Measurements from ENCODE around the gene PARK7. TPM values are rescaled to one million over a fixed set of nuclear protein-coding genes. Genes with fewer than 3 reads are reported as not detected.

The PARK7 gene
- total and polyA plus RNA-seq, 5 donors from 2014 or later = 150 to 527 (median 462) TPM

- DNase-seq (no peak), ATAC-seq (ENCODE audit: low read depth in 2 of 2) (no peak)
- H3K4me1 ChIP-seq (ENCODE audit: control insufficient read depth, insufficient read depth, low read length, poor library complexity, severe bottlenecking) = no peaks in the 10 kb centered on the region
- H3K9me3 ChIP-seq (ENCODE audit: control insufficient read depth in 2 of 2, low read length in 2 of 2) = no peaks in the 10 kb centered on the region
- H3K27me3 ChIP-seq (ENCODE audit: control insufficient read depth, insufficient read depth, low read length) = no peaks in the 10 kb centered on the region
- no peak overlapping the region for H3K27ac Mint-ChIP-seq
- H3K9me3 Mint-ChIP-seq = no peaks in the 10 kb centered on the region
- peaks cover 18% of the 10 kb centered on the region for H3K36me3 Mint-ChIP-seq
- peaks cover 0 to 6% (median 3%) of the 10 kb centered on the region in 4 donors for H3K4me1 Mint-ChIP-seq
- no peak overlapping the region for H3K27ac ChIP-seq (ENCODE audit: insufficient read depth, low read length, poor library complexity, severe bottlenecking)
- H3K4me3 Mint-ChIP-seq = no peak overlapping the region
- no peaks in the 10 kb centered on the region for H3K36me3 ChIP-seq (ENCODE audit: control insufficient read depth, insufficient read depth, low read length)
- H3K4me3 ChIP-seq (ENCODE audit: low read depth, low read length) = no peak overlapping the region
- no peaks in the 10 kb centered on the region for H3K27me3 Mint-ChIP-seq
These were observed 32.3 kb downstream of the PARK7 start for GRCh38 chr1:7993593-7994479.

DNA sequence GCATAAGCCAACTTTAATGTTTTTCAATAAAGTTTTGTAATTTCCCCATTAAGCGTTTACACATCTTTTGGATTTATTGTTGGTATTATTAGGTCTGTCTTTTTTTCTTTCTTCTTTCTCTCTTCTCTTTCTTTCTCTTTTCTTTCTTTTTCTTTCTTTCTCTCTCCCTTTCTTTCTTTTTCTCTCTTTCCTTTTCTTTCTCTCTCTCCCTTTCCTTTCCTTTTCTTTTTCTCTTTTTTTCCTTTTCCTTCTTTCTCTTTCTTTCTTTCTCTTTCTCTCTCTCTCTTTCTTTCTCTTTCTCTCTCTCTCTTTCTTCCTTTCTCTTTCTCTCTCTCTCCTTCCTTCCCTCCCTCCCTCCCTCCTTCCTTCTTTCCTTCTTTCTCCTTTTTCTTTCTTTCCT is 33.3 kb downstream of the PARK7 start:
- H3K36me3 Mint-ChIP-seq = peaks cover 16% of the 10 kb centered on the region
- no peak for ATAC-seq (ENCODE audit: low read depth in 2 of 2)

GRCh38 chr1:7995437-7995836 is 33.9 kb downstream of the PARK7 start:
- Histone ChIP-seq H3K27ac (ENCODE audit: insufficient read depth, low read length, poor library complexity, severe bottlenecking) (no peak overlapping the region), H3K27me3 (ENCODE audit: control insufficient read depth, insufficient read depth, low read length) (no peaks in the 10 kb centered on the region), H3K36me3 (ENCODE audit: control insufficient read depth, insufficient read depth, low read length) (no peaks in the 10 kb centered on the region), H3K4me1 (ENCODE audit: control insufficient read depth, insufficient read depth, low read length, poor library complexity, severe bottlenecking) (no peaks in the 10 kb centered on the region), H3K4me3 (ENCODE audit: low read depth, low read length) (no peak overlapping the region), H3K9me3 (ENCODE audit: control insufficient read depth in 2 of 2, low read length in 2 of 2) (no peaks in the 10 kb centered on the region)
- Mint-ChIP-seq H3K4me1 (peaks cover 0 to 2% (median under 1%) of the 10 kb centered on the region in 4 donors), H3K4me3 (no peak overlapping the region), H3K27ac (peak overlapping the region in 1 of 3 donors; percentile 26), H3K36me3 (peaks cover 10% of the 10 kb centered on the region), H3K9me3 (no peaks in the 10 kb centered on the region), H3K27me3 (no peaks in the 10 kb centered on the region)
- ATAC-seq (ENCODE audit: low read depth in 2 of 2) = no peak
- DNase-seq = no peak

More for the DNA sequence above, 33.3 kb downstream of the PARK7 start:
- H3K27ac ChIP-seq (ENCODE audit: insufficient read depth, low read length, poor library complexity, severe bottlenecking) = no peak overlapping the region
- DNase-seq = no peak
- no peak overlapping the region for H3K4me3 Mint-ChIP-seq
- H3K9me3 Mint-ChIP-seq = no peaks in the 10 kb centered on the region
- H3K27me3 Mint-ChIP-seq = no peaks in the 10 kb centered on the region
- H3K9me3 ChIP-seq (ENCODE audit: control insufficient read depth in 2 of 2, low read length in 2 of 2) = no peaks in the 10 kb centered on the region
- no peak overlapping the region for H3K27ac Mint-ChIP-seq
- no peaks in the 10 kb centered on the region for H3K4me1 ChIP-seq (ENCODE audit: control insufficient read depth, insufficient read depth, low read length, poor library complexity, severe bottlenecking)
- H3K4me3 ChIP-seq (ENCODE audit: low read depth, low read length) = no peak overlapping the region
- H3K36me3 ChIP-seq (ENCODE audit: control insufficient read depth, insufficient read depth, low read length) = no peaks in the 10 kb centered on the region
- H3K27me3 ChIP-seq (ENCODE audit: control insufficient read depth, insufficient read depth, low read length) = no peaks in the 10 kb centered on the region
- peaks cover 0 to 5% (median under 1%) of the 10 kb centered on the region in 4 donors for H3K4me1 Mint-ChIP-seq

DNA sequence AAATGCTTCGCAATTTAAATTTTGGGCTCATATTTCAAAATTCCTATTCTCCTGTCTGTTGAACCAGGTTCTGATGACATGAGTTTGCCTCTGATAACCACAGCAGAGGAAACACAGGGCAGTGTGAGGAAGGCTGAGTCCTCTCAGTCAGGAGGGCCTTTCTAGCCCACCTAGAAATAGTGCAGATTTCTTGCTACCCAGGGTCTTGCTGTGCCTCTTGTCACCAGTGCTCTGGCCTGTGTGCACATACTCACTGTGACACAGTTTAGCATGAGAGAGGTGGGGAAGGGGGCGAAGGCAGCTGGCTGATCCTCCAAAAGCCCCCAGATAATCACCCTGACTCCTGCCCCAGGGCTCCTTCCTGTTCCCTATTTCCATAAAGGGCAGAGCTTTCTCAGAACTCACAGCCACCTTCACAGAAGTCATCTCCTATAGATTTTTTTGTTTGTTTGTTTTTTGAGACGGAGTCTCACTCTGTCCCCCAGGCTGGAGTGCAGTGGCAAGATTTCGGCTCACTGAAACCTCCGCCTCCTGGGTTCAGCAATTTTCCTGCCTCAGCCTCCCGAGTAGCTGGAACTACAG is 40.9 kb downstream of the PARK7 start:
- Mint-ChIP-seq H3K4me1 (no peaks in the 10 kb centered on the region), H3K36me3 (peaks cover 21% of the 10 kb centered on the region), H3K27ac (no peak overlapping the region), H3K27me3 (no peaks in the 10 kb centered on the region), H3K4me3 (no peak overlapping the region), H3K9me3 (no peaks in the 10 kb centered on the region)
- H3K27ac ChIP-seq (ENCODE audit: insufficient read depth, low read length, poor library complexity, severe bottlenecking) = no peak overlapping the region
- no peak overlapping the region for H3K4me3 ChIP-seq (ENCODE audit: low read depth, low read length)
- H3K36me3 ChIP-seq (ENCODE audit: control insufficient read depth, insufficient read depth, low read length) = peaks cover 2% of the 10 kb centered on the region
- no peaks in the 10 kb centered on the region for H3K4me1 ChIP-seq (ENCODE audit: control insufficient read depth, insufficient read depth, low read length, poor library complexity, severe bottlenecking)
- DNase-seq (no peak), ATAC-seq (ENCODE audit: low read depth in 2 of 2) (no peak)
- no peaks in the 10 kb centered on the region for H3K27me3 ChIP-seq (ENCODE audit: control insufficient read depth, insufficient read depth, low read length)
- H3K9me3 ChIP-seq (ENCODE audit: control insufficient read depth in 2 of 2, low read length in 2 of 2) = no peaks in the 10 kb centered on the region

GRCh38 chr1:8002921-8003320 is 41.4 kb downstream of the PARK7 start:
- H3K9me3 Mint-ChIP-seq = no peaks in the 10 kb centered on the region
- H3K4me1 Mint-ChIP-seq = no peaks in the 10 kb centered on the region

DNA sequence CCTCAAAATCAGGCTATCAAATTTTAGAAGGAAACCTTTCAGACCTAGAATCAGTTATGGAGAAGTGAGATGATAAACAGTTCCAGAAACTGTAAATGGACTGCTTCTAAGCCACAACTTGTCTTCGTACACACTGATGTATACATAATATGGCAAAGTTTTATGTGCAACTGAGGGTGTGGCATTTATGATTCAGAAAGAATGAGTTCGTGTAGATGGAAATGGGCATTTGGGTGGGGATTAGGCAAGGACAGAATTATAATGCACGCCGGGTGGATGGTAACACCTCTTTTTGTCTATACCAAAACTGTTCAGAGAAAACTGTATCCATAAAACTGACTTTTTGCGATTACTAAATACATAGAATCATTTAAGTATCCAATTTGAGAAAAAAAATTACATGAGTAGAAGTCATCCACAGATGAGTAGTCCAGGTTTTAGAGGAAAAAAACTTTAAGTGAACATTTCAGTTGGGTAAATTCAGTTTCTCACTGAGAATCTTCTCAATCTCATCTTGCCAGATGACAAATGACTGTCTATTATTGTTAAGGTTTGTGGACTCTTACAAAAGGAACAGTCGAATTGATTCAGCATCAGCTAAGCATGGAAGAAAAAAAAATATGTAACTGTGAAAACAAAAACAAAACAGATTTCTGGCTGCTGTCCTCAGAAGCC is 42.1 kb downstream of the PARK7 start:
- peaks cover 2% of the 10 kb centered on the region for H3K36me3 ChIP-seq (ENCODE audit: control insufficient read depth, insufficient read depth, low read length)
- no peak for DNase-seq
- H3K36me3 Mint-ChIP-seq = peaks cover 18% of the 10 kb centered on the region
- H3K9me3 ChIP-seq (ENCODE audit: control insufficient read depth in 2 of 2, low read length in 2 of 2) = no peaks in the 10 kb centered on the region
- H3K27ac Mint-ChIP-seq = peak overlapping the region in 1 of 3 donors; percentile 8
- H3K27me3 ChIP-seq (ENCODE audit: control insufficient read depth, insufficient read depth, low read length) = no peaks in the 10 kb centered on the region
- no peak overlapping the region for H3K4me3 Mint-ChIP-seq
- H3K4me3 ChIP-seq (ENCODE audit: low read depth, low read length) = no peak overlapping the region
- no peak for ATAC-seq (ENCODE audit: low read depth in 2 of 2)
- H3K27me3 Mint-ChIP-seq = no peaks in the 10 kb centered on the region
- H3K4me1 ChIP-seq (ENCODE audit: control insufficient read depth, insufficient read depth, low read length, poor library complexity, severe bottlenecking) = no peaks in the 10 kb centered on the region
- H3K9me3 Mint-ChIP-seq = no peaks in the 10 kb centered on the region
- H3K4me1 Mint-ChIP-seq = no peaks in the 10 kb centered on the region
- no peak overlapping the region for H3K27ac ChIP-seq (ENCODE audit: insufficient read depth, low read length, poor library complexity, severe bottlenecking)

More at GRCh38 chr1:8002921-8003320, 41.4 kb downstream of the PARK7 start:
- H3K27ac ChIP-seq (ENCODE audit: insufficient read depth, low read length, poor library complexity, severe bottlenecking) = no peak overlapping the region
- Mint-ChIP-seq H3K4me3 (no peak overlapping the region), H3K27me3 (no peaks in the 10 kb centered on the region), H3K27ac (no peak overlapping the region), H3K36me3 (peaks cover 18% of the 10 kb centered on the region)
- H3K4me3 ChIP-seq (ENCODE audit: low read depth, low read length) = no peak overlapping the region
- no peaks in the 10 kb centered on the region for H3K27me3 ChIP-seq (ENCODE audit: control insufficient read depth, insufficient read depth, low read length)
- no peaks in the 10 kb centered on the region for H3K9me3 ChIP-seq (ENCODE audit: control insufficient read depth in 2 of 2, low read length in 2 of 2)
- H3K36me3 ChIP-seq (ENCODE audit: control insufficient read depth, insufficient read depth, low read length) = peaks cover 2% of the 10 kb centered on the region
- ATAC-seq (ENCODE audit: low read depth in 2 of 2) (no peak), DNase-seq (no peak)
- no peaks in the 10 kb centered on the region for H3K4me1 ChIP-seq (ENCODE audit: control insufficient read depth, insufficient read depth, low read length, poor library complexity, severe bottlenecking)

DNA sequence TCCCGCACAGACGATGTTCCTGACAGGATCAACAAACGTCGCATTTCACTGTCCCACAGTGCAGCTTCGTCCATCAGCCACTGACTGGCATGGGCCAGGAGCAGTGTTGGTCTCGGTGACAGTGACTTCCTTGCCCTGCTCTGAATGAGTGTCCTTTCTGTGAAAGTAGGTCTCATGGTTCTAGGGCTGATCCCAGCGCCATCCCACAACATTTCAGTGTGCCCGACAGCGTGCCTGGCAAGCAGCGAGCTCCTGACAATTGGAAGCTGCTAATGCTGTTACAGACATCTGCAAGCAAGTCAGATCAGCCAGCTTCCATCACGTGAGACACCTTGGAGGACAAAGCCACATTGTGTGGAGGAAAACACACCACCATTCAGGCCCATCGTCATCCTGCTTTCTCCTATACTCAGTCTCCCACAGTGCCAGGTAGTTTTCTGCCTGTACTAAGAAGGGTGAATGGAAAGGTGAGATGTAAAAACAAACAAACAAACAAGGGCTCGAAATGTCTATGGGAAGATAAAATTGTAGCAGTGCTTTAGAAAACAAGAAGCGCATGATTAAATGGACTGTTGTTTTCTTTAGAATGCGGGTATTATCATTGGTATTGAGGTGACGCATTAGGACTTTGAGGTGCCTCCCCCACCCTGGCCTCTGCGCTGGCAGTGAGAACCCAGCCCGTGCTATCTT is 42.7 kb downstream of the PARK7 start:
- H3K4me3 ChIP-seq (ENCODE audit: low read depth, low read length) = no peak overlapping the region
- H3K9me3 ChIP-seq (ENCODE audit: control insufficient read depth in 2 of 2, low read length in 2 of 2) = no peaks in the 10 kb centered on the region
- Mint-ChIP-seq H3K27ac (peak overlapping the region in 1 of 3 donors; percentile 8), H3K4me3 (no peak overlapping the region), H3K36me3 (peaks cover 18% of the 10 kb centered on the region), H3K27me3 (no peaks in the 10 kb centered on the region), H3K4me1 (no peaks in the 10 kb centered on the region), H3K9me3 (no peaks in the 10 kb centered on the region)
- no peak overlapping the region for H3K27ac ChIP-seq (ENCODE audit: insufficient read depth, low read length, poor library complexity, severe bottlenecking)
- ATAC-seq (ENCODE audit: low read depth in 2 of 2) (no peak), DNase-seq (no peak)
- H3K36me3 ChIP-seq (ENCODE audit: control insufficient read depth, insufficient read depth, low read length) = peaks cover 2% of the 10 kb centered on the region
- H3K27me3 ChIP-seq (ENCODE audit: control insufficient read depth, insufficient read depth, low read length) = no peaks in the 10 kb centered on the region
- H3K4me1 ChIP-seq (ENCODE audit: control insufficient read depth, insufficient read depth, low read length, poor library complexity, severe bottlenecking) = no peaks in the 10 kb centered on the region
